ENCODE measurements around the gene EFL1. TPM values are rescaled to one million over a fixed set of nuclear protein-coding genes. Genes with fewer than 3 reads are reported as not detected.
"Not testable (repeated sequence)": the region's sequence is repeated elsewhere in the genome, so short reads cannot be mapped to it uniquely, and the experiment has no call there.

Gene EFL1
- total RNA-seq, result 10 to 100 TPM; 11.5 to 19.7 (median 13.8) TPM
- polyA plus RNA-seq, result 10 to 100 TPM in 2 of 3 donors, 1 to 10 TPM in 1; 9.2 to 13.4 (median 10.5) TPM
- long read RNA-seq, donor 1, transcript EFL1-201 (20 exons, 3,675 nt), result major isoform, 14 of 17 reads
- long read RNA-seq, donor 1, partial matches to known transcripts, result 2 of 17 reads
- long read RNA-seq, donor 1, other reads (novel, unspliced or antisense), result 1 of 17 reads
- long read RNA-seq, donor 2, transcript EFL1-201 (20 exons, 3,675 nt), result major isoform, 16 of 26 reads
- long read RNA-seq, donor 2, partial matches to known transcripts, result 5 of 26 reads
- long read RNA-seq, donor 2, other reads (novel, unspliced or antisense), result 5 of 26 reads

GRCh38 chr15:82262422-82263026, at the start of gene EFL1, which contains the start of gene SAXO2:
Gene EFL1, minus strand, starts transcription at chr15:82262734. Its CDS starts 956 bp downstream, at chr15:82261778.
Gene SAXO2, plus strand, starts transcription at chr15:82262818. Its CDS starts 62 bp downstream, at chr15:82262880.
- Histone ChIP-seq H3K27me3 (ENCODE audit: insufficient read depth in 3 of 3, low read length in 2 of 3) (no peaks in the 10 kb centered on the region), H3K4me3 (peak within 1 kb of the TSS; percentile 98), H3K27ac (peak within 1 kb of the TSS; percentile 88), H3K4me1 (peaks cover 21% of the 10 kb centered on the region), H3K9me3 (no peaks in the 10 kb centered on the region), H3K36me3 (ENCODE audit: insufficient read depth in 1 of 2, low read depth in 1 of 2) (peaks cover 0 to 24% of the 10 kb centered on the region in 2 donors)
- ATAC-seq, result peak; percentile 96 to 99 (median 98)
- DNase-seq, result peak; percentile 90 to 95
- TF ChIP-seq CTCF (IDR thresholded peaks at IDR 0.05), result no peak
- intact Hi-C loops (cut with DNase I), result no loop called here
- WGBS, 3 donors, result 0% methylated on average over 45 to 57 of the region's 57 CpGs

- DNase-seq; H3K9me3 ChIP-seq; H3K27ac ChIP-seq; H3K4me1 ChIP-seq; ATAC-seq; H3K27me3 ChIP-seq (ENCODE audit: insufficient read depth in 3 of 3, low read length in 2 of 3); intact Hi-C loops (cut with DNase I); H3K36me3 ChIP-seq (ENCODE audit: insufficient read depth in 1 of 2, low read depth in 1 of 2); H3K4me3 ChIP-seq: not testable (repeated sequence)
- WGBS, 3 donors, result 78 to 83% (median 81%) methylated on average over 3 to 4 of the region's 5 CpGs
Observed at GRCh38 chr15:82311321-82311720, 48.8 kb upstream of the EFL1 start.

- H3K9me3 ChIP-seq, result no peaks in the 10 kb centered on the region
- ATAC-seq (no peak), DNase-seq (no peak)
- no peak overlapping the region for H3K4me3 ChIP-seq
- H3K4me1 ChIP-seq, result no peaks in the 10 kb centered on the region
- H3K27me3 ChIP-seq (ENCODE audit: insufficient read depth in 3 of 3, low read length in 2 of 3), result no peaks in the 10 kb centered on the region
- 85 to 90% (median 89%) methylated on average over 2 of the region's 2 CpGs for WGBS, 3 donors
- H3K36me3 ChIP-seq (ENCODE audit: insufficient read depth in 1 of 2, low read depth in 1 of 2), result no peaks in the 10 kb centered on the region
- intact Hi-C loops (cut with DNase I), result no loop called here
- H3K27ac ChIP-seq, result no peak overlapping the region
- TF ChIP-seq CTCF (IDR thresholded peaks at IDR 0.05), result no peak
Observed at GRCh38 chr15:82309802-82310201, 47.3 kb upstream of the EFL1 start.

- WGBS, 3 donors, result 81 to 87% (median 83%) methylated on average over 6 to 8 of the region's 8 CpGs
- DNase-seq (no peak), ATAC-seq (no peak)
Observed at GRCh38 chr15:82307714-82308081, 45.2 kb upstream of the EFL1 start.

More at GRCh38 chr15:82307714-82308081, 45.2 kb upstream of the EFL1 start:
- H3K27ac ChIP-seq, result no peak overlapping the region
- intact Hi-C loops (cut with DNase I), result no loop called here
- H3K4me3 ChIP-seq, result no peak overlapping the region
- H3K27me3 ChIP-seq (ENCODE audit: insufficient read depth in 3 of 3, low read length in 2 of 3), result no peaks in the 10 kb centered on the region
- no peaks in the 10 kb centered on the region for H3K9me3 ChIP-seq
- no peak for TF ChIP-seq CTCF (IDR thresholded peaks at IDR 0.05)
- H3K36me3 ChIP-seq (ENCODE audit: insufficient read depth in 1 of 2, low read depth in 1 of 2), result no peaks in the 10 kb centered on the region
- no peaks in the 10 kb centered on the region for H3K4me1 ChIP-seq
